GM19240 (cell line): ENCODE measurements around the gene HGD.
"Not testable (repeated sequence)": the region's sequence is repeated elsewhere in the genome, so short reads cannot be mapped to it uniquely, and the experiment has no call there.

Experiments used
- DNase-seq: peaks from one replicate; pipeline ENCODE4 v3.0.0; 2011; ENCODE audit warnings: low spot score; ENCODE audit not compliant: insufficient read length

HGD gene

GRCh38 chr3:120682095-120682681 lies at the start of gene HGD:
HGD (minus strand) TSS chr3:120682239; CDS start chr3:120682111, 128 bp downstream.
- no peak for DNase-seq

GRCh38 chr3:120730576-120731542 lies 48.8 kb upstream of the HGD start:
- DNase-seq: no peak

- no peak for DNase-seq
Measured at GRCh38 chr3:120726791-120727190, 44.8 kb upstream of the HGD start.

GRCh38 chr3:120719167-120719834 lies 37.3 kb upstream of the HGD start:
- DNase-seq: not testable (repeated sequence)

GRCh38 chr3:120713262-120713661 lies 31.2 kb upstream of the HGD start:
- DNase-seq: no peak

- no peak for DNase-seq
Measured at GRCh38 chr3:120710369-120710768, 28.3 kb upstream of the HGD start.

GRCh38 chr3:120708408-120708807 lies 26.4 kb upstream of the HGD start:
- no peak for DNase-seq

GRCh38 chr3:120706950-120707349 lies 24.9 kb upstream of the HGD start:
- DNase-seq: no peak

- no peak for DNase-seq
Measured at GRCh38 chr3:120705884-120706582, 24.0 kb upstream of the HGD start.

- DNase-seq: no peak
Measured at GRCh38 chr3:120699333-120699732, 17.3 kb upstream of the HGD start.

- DNase-seq: no peak
Measured at GRCh38 chr3:120693439-120694171, 11.6 kb upstream of the HGD start.

- no peak for DNase-seq
Measured at GRCh38 chr3:120689395-120689794, 7.4 kb upstream of the HGD start.

GRCh38 chr3:120688121-120688520 lies 6.1 kb upstream of the HGD start:
- peak; percentile 22 for DNase-seq

- DNase-seq: no peak
Measured at GRCh38 chr3:120685411-120685810, 3.4 kb upstream of the HGD start.

GRCh38 chr3:120684896-120685295 lies 2.9 kb upstream of the HGD start:
- DNase-seq: no peak

GRCh38 chr3:120683671-120684301 lies 1.7 kb upstream of the HGD start:
- no peak for DNase-seq

- DNase-seq: no peak
Measured at GRCh38 chr3:120683213-120683612, 1.2 kb upstream of the HGD start.

GRCh38 chr3:120681506-120682038 lies 467 bp downstream of the HGD start:
- DNase-seq: no peak

GRCh38 chr3:120681018-120681417 lies 1.0 kb downstream of the HGD start:
- DNase-seq: no peak
